Upper lobe of left lung (tissue), 4 donors: ENCODE results near the gene ERC1.

Source experiments
- CTCF ChIP-seq, 6 experiments: fragments of 450-650 bp in 4 of 6; fragments of 200-600 bp in 2 of 6; sonication (generic) in 2 of 6; IDR thresholded peaks; one replicate each; pipeline ENCODE4 v1.5.1; 2016 to 2019; ENCODE audit warnings: antibody characterized with exemption in 6 of 6
- EP300 ChIP-seq, 4 donors: sonication (generic); formaldehyde crosslinking; IDR thresholded peaks; one replicate each; pipeline ENCODE4 v1.5.1; 2017; ENCODE audit warnings: antibody characterized with exemption in 4 of 4, control low read depth in 2 of 4
- POLR2A ChIP-seq, 4 donors: fragments of 450-650 bp; IDR thresholded peaks; one replicate each; pipeline ENCODE4 v1.5.1; 2016 to 2017; ENCODE audit warnings: antibody characterized with exemption in 4 of 4, mild to moderate bottlenecking in 2 of 4
- POLR2AphosphoS5 ChIP-seq, 2 donors: sonication (generic); formaldehyde crosslinking; IDR thresholded peaks; one replicate each; pipeline ENCODE4 v1.5.1; 2017; ENCODE audit warnings: antibody characterized with exemption in 2 of 2

GRCh38 chr12:1311145-1311544 lies 320.1 kb downstream of the ERC1 start:
- TF ChIP-seq EP300 (IDR thresholded peaks at IDR 0.05) (no peak), CTCF (IDR thresholded peaks at IDR 0.05) (no peak), POLR2AphosphoS5 (IDR thresholded peaks at IDR 0.05) (no peak), POLR2A (IDR thresholded peaks at IDR 0.05) (no peak)
